Neural cell (in vitro differentiated cells): ENCODE results near the gene FITM2.

Experiments used
- CTCF ChIP-seq: fragments of 450-650 bp; IDR thresholded peaks from 2 replicates; pipeline ENCODE4 v1.5.1; 2014; ENCODE audit warnings: antibody characterized with exemption, mild to moderate bottlenecking, moderate library complexity; ENCODE audit not compliant: poor library complexity, severe bottlenecking
- POLR2AphosphoS5 ChIP-seq: IDR thresholded peaks from 2 replicates; pipeline ENCODE4 v1.6.1; 2012
- REST ChIP-seq: IDR thresholded peaks from 2 replicates; pipeline ENCODE4 v1.6.1; 2012; ENCODE audit warnings: borderline replicate concordance

GRCh38 chr20:44336725-44337380, 25.9 kb upstream of the FITM2 start, which contains the start of gene R3HDML:
- TF ChIP-seq CTCF, result no peak
- TF ChIP-seq POLR2AphosphoS5, result no peak
- no peak for TF ChIP-seq REST
